Measurements from ENCODE around the gene RNF31.
"Not testable (repeated sequence)": the region's sequence is repeated elsewhere in the genome, so short reads cannot be mapped to it uniquely, and the experiment has no call there.

RNF31 gene

GRCh38 chr14:24146978-24147760, at the start of gene RNF31:
Gene RNF31 (plus strand): TSS chr14:24147498. CDS start chr14:24147699, 201 bp downstream.
- DNase-seq: peak; percentile 97

DNA sequence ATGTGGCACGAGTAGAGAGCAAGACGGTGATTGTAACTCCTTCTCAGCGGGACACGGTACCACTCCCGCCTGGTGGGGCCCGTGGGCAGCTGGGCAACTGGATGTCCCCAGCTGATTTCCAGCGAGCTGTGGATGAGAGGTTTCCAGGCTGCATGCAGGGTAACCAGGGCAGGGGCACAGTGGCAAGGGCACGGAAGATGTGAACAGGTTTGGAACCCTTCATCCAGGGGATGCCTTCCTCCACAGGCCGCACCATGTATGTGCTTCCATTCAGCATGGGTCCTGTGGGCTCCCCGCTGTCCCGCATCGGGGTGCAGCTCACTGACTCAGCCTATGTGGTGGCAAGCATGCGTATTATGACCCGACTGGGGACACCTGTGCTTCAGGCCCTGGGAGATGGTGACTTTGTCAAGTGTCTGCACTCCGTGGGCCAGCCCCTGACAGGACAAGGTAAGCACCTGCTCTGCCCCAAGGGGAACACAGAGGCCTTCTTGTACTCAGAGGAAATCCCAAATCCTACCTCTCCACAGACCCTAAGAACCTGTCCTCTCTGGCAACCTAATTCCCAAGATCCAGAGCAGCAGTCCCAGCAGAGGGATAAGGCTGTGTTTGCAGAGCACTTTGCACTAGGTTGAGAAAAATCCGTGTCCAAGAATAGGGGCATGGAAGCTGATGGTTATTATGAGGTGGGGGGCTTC, 48.9 kb upstream of the RNF31 start:
- DNase-seq: no peak

DNA sequence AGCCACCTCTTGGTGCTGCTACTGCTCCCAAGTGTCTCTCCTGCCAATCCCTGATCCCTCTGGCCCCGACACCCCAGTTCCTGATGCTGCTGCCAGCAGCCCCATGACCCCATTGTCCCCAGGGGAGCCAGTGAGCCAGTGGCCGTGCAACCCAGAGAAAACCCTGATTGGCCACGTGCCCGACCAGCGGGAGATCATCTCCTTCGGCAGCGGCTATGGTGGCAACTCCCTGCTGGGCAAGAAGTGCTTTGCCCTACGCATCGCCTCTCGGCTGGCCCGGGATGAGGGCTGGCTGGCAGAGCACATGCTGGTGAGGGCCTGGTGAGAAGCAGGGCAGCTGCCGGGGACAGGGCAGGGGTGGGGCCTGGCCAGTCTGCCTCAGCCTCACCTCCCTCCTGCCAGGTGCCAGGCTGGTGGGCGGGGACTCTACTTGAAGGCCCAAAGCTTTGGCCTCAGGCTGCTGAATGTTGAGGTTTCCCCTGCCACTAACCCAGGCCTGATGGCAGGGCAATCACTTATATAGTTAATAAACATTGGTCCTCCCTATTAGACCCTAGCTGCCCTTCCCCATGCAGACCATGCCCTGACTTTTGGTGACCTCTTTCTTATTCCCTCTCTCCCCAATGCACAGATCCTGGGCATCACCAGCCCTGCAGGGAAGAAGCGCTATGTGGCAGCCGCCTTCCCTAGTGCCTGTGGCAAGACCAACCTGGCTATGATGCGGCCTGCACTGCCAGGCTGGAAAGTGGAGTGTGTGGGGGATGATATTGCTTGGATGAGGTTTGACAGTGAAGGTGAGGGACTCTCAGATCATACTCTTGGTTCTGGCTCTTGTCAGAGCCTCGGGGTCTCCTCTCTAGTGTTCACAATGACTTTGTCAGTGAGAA, 48.1 kb upstream of the RNF31 start:
- DNase-seq: no peak

DNA sequence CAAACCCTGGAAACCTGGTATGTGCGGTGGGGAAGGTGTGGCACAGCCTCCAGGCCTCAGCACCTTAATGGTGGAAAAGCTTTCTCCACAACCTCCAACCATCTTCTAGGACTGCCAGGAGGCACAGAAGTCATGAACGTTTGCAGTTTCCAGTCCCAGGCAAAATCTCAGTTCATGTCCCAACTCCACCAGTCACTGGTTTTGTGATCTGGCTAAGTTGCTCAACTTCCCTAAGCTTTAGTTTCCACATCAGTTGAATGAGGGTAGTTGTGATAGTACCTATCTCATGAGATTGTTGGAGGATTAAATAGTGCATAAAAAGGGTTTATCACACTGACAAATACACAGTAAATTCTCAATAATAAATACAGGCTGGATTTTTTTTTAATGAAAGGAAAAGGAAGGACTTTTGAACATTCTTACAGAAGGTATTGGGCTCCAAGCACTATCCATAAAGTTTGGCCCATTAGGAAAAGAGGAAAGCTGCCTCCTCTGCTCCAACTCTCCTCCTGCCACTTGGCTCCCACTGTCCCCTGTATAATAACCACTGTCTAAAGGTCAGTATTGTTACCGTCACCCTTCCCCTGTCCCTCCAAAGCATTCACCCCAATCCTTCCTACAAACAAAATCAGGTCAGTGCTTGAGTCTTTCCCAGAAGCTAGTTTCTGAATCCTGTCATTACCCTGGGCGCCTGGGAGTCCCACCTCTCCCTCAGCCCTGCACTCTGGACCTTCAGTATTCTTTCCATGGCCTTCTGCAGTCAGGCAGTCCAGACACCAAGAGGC, 46.9 kb upstream of the RNF31 start:
- DNase-seq: no peak

DNA sequence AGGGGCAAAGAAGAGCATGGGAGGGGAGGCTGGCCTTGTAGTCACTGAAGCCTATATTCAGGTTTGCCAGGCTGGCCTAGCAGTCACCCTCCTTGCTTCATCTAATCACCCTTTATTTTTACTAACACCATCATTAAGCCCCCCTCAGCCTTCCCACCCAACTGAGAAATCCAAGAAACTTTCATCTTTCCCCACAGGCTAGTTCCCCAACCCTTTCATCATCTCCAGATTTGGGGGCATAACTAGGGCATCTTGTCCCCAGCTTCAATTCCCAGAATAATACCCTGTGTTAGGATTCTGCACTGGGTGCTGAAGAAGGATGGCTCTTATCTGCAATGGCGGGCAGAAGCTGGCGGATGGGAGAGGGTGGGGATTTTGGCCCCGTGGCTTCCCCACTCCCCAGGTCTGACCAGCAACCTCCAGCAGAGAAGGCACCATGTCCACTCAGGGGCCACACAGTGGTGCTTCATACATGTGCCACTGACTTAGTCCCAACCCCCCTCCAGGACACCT, 46.3 kb upstream of the RNF31 start:
- DNase-seq: no peak

GRCh38 chr14:24102357-24103048, 44.8 kb upstream of the RNF31 start:
- no peak for DNase-seq

DNA sequence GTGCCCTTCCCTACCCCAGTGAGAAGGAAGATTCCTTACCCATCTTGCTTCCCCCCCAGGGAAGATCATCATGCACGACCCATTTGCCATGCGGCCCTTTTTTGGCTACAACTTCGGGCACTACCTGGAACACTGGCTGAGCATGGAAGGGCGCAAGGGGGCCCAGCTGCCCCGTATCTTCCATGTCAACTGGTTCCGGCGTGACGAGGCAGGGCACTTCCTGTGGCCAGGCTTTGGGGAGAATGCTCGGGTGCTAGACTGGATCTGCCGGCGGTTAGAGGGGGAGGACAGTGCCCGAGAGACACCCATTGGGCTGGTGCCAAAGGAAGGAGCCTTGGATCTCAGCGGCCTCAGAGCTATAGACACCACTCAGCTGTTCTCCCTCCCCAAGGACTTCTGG, 43.8 kb upstream of the RNF31 start:
- no peak for DNase-seq

GRCh38 chr14:24105609-24106239, 41.6 kb upstream of the RNF31 start:
- DNase-seq: not testable (repeated sequence)

DNA sequence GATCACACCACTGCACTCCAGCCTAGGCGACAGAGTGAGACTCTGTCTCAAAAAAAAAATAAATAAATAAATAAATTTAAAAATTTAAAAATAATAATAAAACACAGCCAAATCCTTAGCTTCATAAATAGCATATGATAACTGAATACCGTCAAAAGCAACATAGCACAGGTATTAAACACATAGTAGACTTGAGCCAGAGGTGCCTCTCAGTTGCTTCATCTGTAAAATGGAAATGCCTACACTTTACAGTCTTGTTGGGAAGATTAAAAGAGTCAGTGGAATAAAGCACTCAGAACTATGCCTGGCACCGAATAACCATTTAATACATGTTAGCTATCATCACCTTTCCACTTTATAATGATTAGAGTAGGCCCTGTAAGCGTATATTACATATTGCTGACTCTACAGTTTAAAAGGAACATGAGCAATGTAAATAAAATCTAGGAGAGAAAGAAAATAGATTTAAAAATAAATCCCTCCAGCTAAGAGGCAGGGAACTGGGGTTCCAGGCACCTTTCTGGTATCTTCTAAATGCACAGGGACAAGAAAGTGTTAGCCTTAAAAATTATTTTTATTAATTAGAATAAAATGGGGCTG, 40.5 kb upstream of the RNF31 start:
- no peak for DNase-seq

- DNase-seq: no peak
These were observed 38.9 kb upstream of the RNF31 start for GRCh38 chr14:24108336-24108874.

- DNase-seq: no peak
These were observed 37.2 kb upstream of the RNF31 start for GRCh38 chr14:24110060-24110459.

DNA sequence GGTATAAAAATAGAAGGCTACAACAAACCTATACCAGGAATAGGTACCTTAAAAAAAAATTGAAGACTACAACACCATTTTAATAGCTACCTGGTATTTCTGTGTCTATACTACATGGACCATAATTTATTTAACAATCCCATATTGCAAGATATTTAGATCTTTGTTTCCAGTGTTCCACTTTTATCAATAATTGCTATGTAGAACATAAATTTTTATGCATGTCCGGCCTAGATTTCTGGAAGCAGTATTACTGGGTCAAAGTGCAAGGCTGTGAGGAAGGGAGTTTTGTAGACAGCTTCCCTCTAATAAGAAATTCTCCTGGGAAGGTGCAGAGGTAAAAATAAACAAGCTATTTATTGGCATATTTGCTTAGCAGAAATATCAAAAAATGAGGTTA, 36.8 kb upstream of the RNF31 start:
- no peak for DNase-seq

- DNase-seq: no peak
These were observed 33.9 kb upstream of the RNF31 start for GRCh38 chr14:24113379-24113800.

GRCh38 chr14:24113801-24114531, 33.3 kb upstream of the RNF31 start:
- peak; percentile 92 for DNase-seq

GRCh38 chr14:24114532-24115421, 32.5 kb upstream of the RNF31 start, which contains the start of the genes DCAF11 and NRL:
Gene DCAF11 (plus strand): TSS chr14:24114777. CDS start chr14:24115595, 818 bp downstream.
Gene NRL (minus strand): TSS chr14:24114949. CDS start chr14:24082848, 32,101 bp downstream.
- peak; percentile 100 for DNase-seq

DNA sequence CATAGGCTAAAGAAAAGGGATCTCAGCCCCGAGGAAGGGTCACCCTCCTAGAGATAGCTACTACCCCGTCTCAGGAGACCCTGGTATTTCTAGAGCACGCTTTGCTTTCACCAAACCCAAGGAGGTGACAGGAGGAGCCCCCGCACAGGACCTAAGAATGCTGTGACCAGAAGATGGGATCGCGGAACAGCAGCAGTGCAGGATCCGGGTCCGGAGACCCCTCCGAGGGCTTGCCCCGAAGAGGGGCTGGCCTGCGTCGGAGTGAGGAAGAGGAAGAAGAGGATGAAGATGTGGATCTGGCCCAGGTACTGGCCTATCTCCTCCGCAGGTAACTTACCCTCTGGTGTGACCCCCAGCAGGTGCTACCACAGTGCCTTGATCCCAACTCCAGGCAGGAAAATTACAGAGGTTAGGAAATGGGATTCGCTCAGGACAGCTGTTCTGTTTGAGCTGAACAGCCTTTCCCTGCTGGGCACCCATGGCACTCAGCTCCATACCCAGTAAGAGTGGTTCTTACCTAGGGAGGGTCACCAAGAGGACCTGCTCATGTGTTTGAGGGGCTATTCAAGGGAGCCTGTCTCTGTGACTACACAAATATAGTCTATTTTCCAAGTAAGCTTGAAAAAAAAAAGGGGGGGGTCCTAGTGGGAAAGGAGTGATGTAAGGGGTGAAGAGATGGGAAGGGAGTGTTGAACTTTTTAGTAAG, 31.7 kb upstream of the RNF31 start:
- no peak for DNase-seq

- no peak for DNase-seq
These were observed 31.0 kb upstream of the RNF31 start for GRCh38 chr14:24116128-24116814.
